Measurements from ENCODE around the gene CCL23.

Gene CCL23

DNA sequence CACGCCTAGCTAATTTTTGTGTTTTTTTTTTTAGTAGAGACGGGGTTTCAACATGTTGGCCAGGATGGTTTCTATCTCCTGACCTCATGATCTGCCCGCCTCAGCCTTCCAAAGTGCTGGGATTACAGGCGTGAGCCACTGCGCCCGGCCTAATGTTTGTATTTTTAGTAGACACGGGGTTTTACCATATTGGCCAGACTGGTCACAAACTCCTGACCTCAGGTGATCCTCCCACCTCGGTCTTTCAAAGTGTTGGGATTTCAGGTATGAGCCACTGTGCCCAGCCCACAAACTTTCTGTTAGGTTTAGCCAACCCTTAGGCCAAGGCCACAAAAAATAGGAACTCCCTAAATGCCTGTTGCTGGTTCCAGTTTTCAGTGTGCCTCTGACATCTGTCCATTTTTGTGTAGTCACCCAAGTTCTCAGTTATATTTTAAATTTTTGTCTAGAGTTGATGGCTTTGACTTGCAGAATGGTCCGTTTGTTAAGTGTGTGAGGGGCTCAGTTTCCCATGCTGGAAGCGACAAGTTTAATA lies 49.2 kb downstream of the CCL23 start:
- DNase-seq = no peak

DNA sequence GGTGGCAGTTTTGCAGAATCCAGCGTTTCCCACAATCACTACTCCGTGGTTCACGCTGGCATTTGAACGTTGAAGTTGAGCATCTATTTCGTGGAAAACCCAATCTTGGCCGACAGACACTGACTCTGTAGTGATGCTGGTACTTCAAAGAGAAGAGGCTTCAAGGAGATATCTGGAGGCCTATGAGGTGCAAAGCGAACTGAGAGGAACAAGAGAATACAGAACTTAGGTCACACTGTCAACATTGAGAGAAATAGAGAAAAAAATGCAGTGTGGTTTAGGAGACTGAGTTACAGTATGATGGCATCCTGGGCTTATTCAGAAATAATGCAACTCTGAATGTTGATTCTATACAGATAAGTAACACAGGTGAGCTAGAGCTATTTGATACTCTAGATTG lies 52.5 kb downstream of the CCL23 start:
- no peak for DNase-seq

DNA sequence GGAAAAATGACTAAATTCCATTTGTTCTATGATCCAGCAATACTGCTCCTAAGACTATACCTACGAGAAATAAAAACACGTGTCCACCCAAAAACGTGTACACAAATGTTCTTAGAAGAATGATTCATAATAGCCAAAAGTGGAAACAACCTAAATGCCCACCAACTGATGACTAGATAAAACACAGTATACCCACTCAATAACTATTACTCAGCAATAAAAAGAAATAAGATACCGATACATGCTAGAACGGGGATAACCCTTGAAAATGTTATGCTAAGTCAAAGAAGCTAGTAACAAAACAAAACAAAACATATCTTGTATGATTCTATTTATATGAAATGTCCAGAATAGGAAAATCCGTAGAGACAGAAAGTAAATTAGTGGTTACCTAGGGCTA lies 54.1 kb downstream of the CCL23 start:
- DNase-seq = no peak
